ENCODE measurements around the gene AMER2.

GRCh38 chr13:25167382-25168174 lies 4.5 kb downstream of the AMER2 start:
- TF ChIP-seq CTCF (optimal IDR thresholded peaks at IDR 0.05 in 1 of 3, IDR thresholded peaks at IDR 0.05 in 1 of 3, conservative IDR thresholded peaks at IDR 0.05 in 1 of 3; ENCODE audit: extremely low read depth in 1 of 3, insufficient read depth in 2 of 3, low read length in 3 of 3) (no peak), EZH2 (IDR thresholded peaks at IDR 0.05; ENCODE audit: low read length) (no peak)

Measured in keratinocyte (primary cell).